NCI-H1694 (cell line): ENCODE measurements around the gene SLC52A3.
"Not testable (repeated sequence)": the region's sequence is repeated elsewhere in the genome, so short reads cannot be mapped to it uniquely, and the experiment has no call there.

Experiments
- DNase-seq: peaks from one replicate; lab custom pipeline; 2025; lab: John Stamatoyannopoulos, UW

SLC52A3 gene

GRCh38 chr20:728256-728944 is 39.9 kb downstream of the SLC52A3 start:
- peak; percentile 60 for DNase-seq

- DNase-seq, result no peak
These were observed 42.1 kb downstream of the SLC52A3 start for GRCh38 chr20:726160-726559.

GRCh38 chr20:725491-725890 is 42.8 kb downstream of the SLC52A3 start:
- no peak for DNase-seq

GRCh38 chr20:724797-725196 is 43.5 kb downstream of the SLC52A3 start:
- DNase-seq, result not testable (repeated sequence)

- peak; percentile 72 for DNase-seq
These were observed 44.5 kb downstream of the SLC52A3 start for GRCh38 chr20:723756-724155.

- no peak for DNase-seq
These were observed 45.3 kb downstream of the SLC52A3 start for GRCh38 chr20:722822-723644.

GRCh38 chr20:721876-722275 is 46.4 kb downstream of the SLC52A3 start:
- no peak for DNase-seq

- DNase-seq, result peak; percentile 16
These were observed 48.5 kb downstream of the SLC52A3 start for GRCh38 chr20:719816-720215.

GRCh38 chr20:719068-719467 is 49.2 kb downstream of the SLC52A3 start:
- DNase-seq, result no peak

- no peak for DNase-seq
These were observed 50.5 kb downstream of the SLC52A3 start for GRCh38 chr20:717832-718231.

GRCh38 chr20:717271-717670 is 51.0 kb downstream of the SLC52A3 start:
- DNase-seq, result no peak

- no peak for DNase-seq
These were observed 53.8 kb downstream of the SLC52A3 start for GRCh38 chr20:714453-714852.

GRCh38 chr20:711576-711975 is 56.7 kb downstream of the SLC52A3 start:
- no peak for DNase-seq

GRCh38 chr20:710780-711450 is 57.4 kb downstream of the SLC52A3 start:
- no peak for DNase-seq
